H9 (cell line): ENCODE results near the gene YY1. TPM values are rescaled to one million over a fixed set of nuclear protein-coding genes. Genes with fewer than 3 reads are reported as not detected.
"Not testable (repeated sequence)": the region's sequence is repeated elsewhere in the genome, so short reads cannot be mapped to it uniquely, and the experiment has no call there.

Experiments
- DNase-seq: peaks from one replicate; pipeline ENCODE4 v3.0.0-alpha.2; 2017
- H2AFZ ChIP-seq: one replicate; pipeline ENCODE4 v1.6.1; 2013; ENCODE audit warnings: mild to moderate bottlenecking, low read length, control low read depth, moderate library complexity
- H2AK5ac ChIP-seq: 2 replicates; pipeline ENCODE4 v1.6.1; 2013; ENCODE audit warnings: low read length, control low read depth, mixed read lengths; ENCODE audit not compliant: insufficient read length
- H2BK120ac ChIP-seq: one replicate; pipeline ENCODE4 v1.6.1; 2013; ENCODE audit warnings: low read depth, mild to moderate bottlenecking, low read length, control low read depth, inconsistent platforms; ENCODE audit not compliant: poor library complexity, severe bottlenecking
- H2BK12ac ChIP-seq: 2 replicates; pipeline ENCODE4 v1.6.1; 2013; ENCODE audit warnings: low read length, control low read depth, mixed read lengths, low read depth; ENCODE audit not compliant: insufficient read length
- H2BK15ac ChIP-seq: 2 replicates; pipeline ENCODE4 v1.6.1; 2013; ENCODE audit warnings: low read depth, low read length, control low read depth
- H2BK20ac ChIP-seq: one replicate; pipeline ENCODE4 v1.6.1; 2013; ENCODE audit warnings: low read depth, mild to moderate bottlenecking, low read length, control low read depth, inconsistent platforms; ENCODE audit not compliant: poor library complexity, severe bottlenecking
- H2BK5ac ChIP-seq: 2 replicates; pipeline ENCODE4 v1.6.1; 2013; ENCODE audit warnings: low read length, control low read depth, mixed read lengths; ENCODE audit not compliant: insufficient read length
- H3K14ac ChIP-seq: 2 replicates; pipeline ENCODE4 v1.6.1; 2013; ENCODE audit warnings: low read length, control low read depth; ENCODE audit not compliant: insufficient read depth
- H3K18ac ChIP-seq: 2 replicates; pipeline ENCODE4 v1.6.1; 2013; ENCODE audit warnings: low read depth, mild to moderate bottlenecking, mixed read lengths, low read length, control low read depth; ENCODE audit not compliant: insufficient read length
- H3K23ac ChIP-seq: 2 replicates; pipeline ENCODE4 v1.6.1; 2013; ENCODE audit warnings: low read length, control low read depth, mixed read lengths, low read depth; ENCODE audit not compliant: insufficient read length
- H3K23me2 ChIP-seq: 2 replicates; pipeline ENCODE4 v1.6.1; 2013; ENCODE audit warnings: low read depth, mild to moderate bottlenecking, mixed read lengths, low read length, control low read depth; ENCODE audit not compliant: insufficient read length, poor library complexity, severe bottlenecking
- H3K27ac ChIP-seq: 2 replicates; pipeline ENCODE4 v1.5.1; 2013; ENCODE audit warnings: low read length, control low read depth, mixed read lengths, low read depth; ENCODE audit not compliant: insufficient read length
- H3K27me3 ChIP-seq: 2 replicates; pipeline ENCODE4 v1.6.1; 2013; ENCODE audit warnings: low read length, control low read depth, inconsistent platforms; ENCODE audit not compliant: insufficient read depth
- H3K4ac ChIP-seq: 2 replicates; pipeline ENCODE4 v1.6.1; 2013; ENCODE audit warnings: low read depth, mild to moderate bottlenecking, control low read depth, inconsistent platforms, low read length, moderate library complexity
- H3K4me1 ChIP-seq: 2 replicates; pipeline ENCODE4 v1.6.1; 2013; ENCODE audit warnings: low read length, control low read depth, inconsistent platforms; ENCODE audit not compliant: insufficient read depth
- H3K4me2 ChIP-seq: 2 replicates; pipeline ENCODE4 v1.6.1; 2013; ENCODE audit warnings: low read length, control low read depth, mixed read lengths; ENCODE audit not compliant: insufficient read length, insufficient read depth
- H3K56ac ChIP-seq: 2 replicates; pipeline ENCODE4 v1.6.1; 2013; ENCODE audit warnings: low read depth, mild to moderate bottlenecking, mixed read lengths, low read length, control low read depth; ENCODE audit not compliant: insufficient read length
- H3K79me1 ChIP-seq: 2 replicates; pipeline ENCODE4 v1.6.1; 2013; ENCODE audit warnings: low read depth, mild to moderate bottlenecking, moderate library complexity, low read length, control low read depth, inconsistent platforms; ENCODE audit not compliant: insufficient read depth, poor library complexity, severe bottlenecking
- H3K79me2 ChIP-seq: 2 replicates; pipeline ENCODE4 v1.6.1; 2013; ENCODE audit warnings: low read length, control low read depth, inconsistent platforms; ENCODE audit not compliant: insufficient read depth
- H3K9ac ChIP-seq: 2 replicates; pipeline ENCODE4 v1.6.1; 2013; ENCODE audit warnings: low read length, control low read depth, mixed read lengths; ENCODE audit not compliant: insufficient read length; ENCODE audit errors: extremely low read depth
- H3K9me3 ChIP-seq: one replicate; pipeline ENCODE4 v1.6.1; 2013; ENCODE audit warnings: low read depth, low read length, inconsistent platforms; ENCODE audit not compliant: control insufficient read depth
- H3T11ph ChIP-seq: one replicate; pipeline ENCODE4 v1.6.1; 2013; ENCODE audit warnings: mild to moderate bottlenecking, low read length, control low read depth, inconsistent platforms
- H4K20me1 ChIP-seq: one replicate; pipeline ENCODE4 v1.6.1; 2013; ENCODE audit not compliant: control insufficient read depth, insufficient read length, insufficient read depth
- H4K5ac ChIP-seq: 2 replicates; pipeline ENCODE4 v1.6.1; 2013; ENCODE audit warnings: low read depth, mild to moderate bottlenecking, mixed read lengths, low read length, control low read depth; ENCODE audit not compliant: insufficient read length
- H4K8ac ChIP-seq: replicated peaks from 2 replicates; pipeline ENCODE4 v1.6.1; 2013; ENCODE audit warnings: low read length, control low read depth, mixed read lengths, low read depth; ENCODE audit not compliant: insufficient read length
- H4K91ac ChIP-seq: 2 replicates; pipeline ENCODE4 v1.6.1; 2013; ENCODE audit warnings: low read depth, mild to moderate bottlenecking, moderate library complexity, mixed read lengths, low read length, control low read depth; ENCODE audit not compliant: insufficient read length
- H3K27ac Mint-ChIP-seq, 3 experiments: 2 replicates in 2 of 3; 3 replicates in 1 of 3; pipeline ENCODE4 v1.8.0; 2020 to 2021; ENCODE audit warnings: mixed read lengths in 3 of 3, mild to moderate bottlenecking in 1 of 3, moderate library complexity in 1 of 3
- H3K27me3 Mint-ChIP-seq: 2 replicates; pipeline ENCODE4 v1.8.0; 2021; ENCODE audit warnings: low read depth, mild to moderate bottlenecking, moderate library complexity, mixed read lengths
- H3K36me3 Mint-ChIP-seq, 3 experiments: 2 replicates in 2 of 3; 3 replicates in 1 of 3; pipeline ENCODE4 v1.8.0; 2020 to 2021; ENCODE audit warnings: low read depth in 3 of 3, mixed read lengths in 3 of 3; ENCODE audit not compliant: insufficient read depth in 1 of 3
- H3K4me1 Mint-ChIP-seq, 2 experiments: 2 replicates each; pipeline ENCODE4 v1.8.0; 2020; ENCODE audit warnings: mixed read lengths in 2 of 2
- H3K4me3 Mint-ChIP-seq, 2 experiments: 2 replicates in 1 of 2; 3 replicates in 1 of 2; pipeline ENCODE4 v1.8.0; 2020 to 2021; ENCODE audit warnings: mild to moderate bottlenecking in 2 of 2, mixed read lengths in 2 of 2, moderate library complexity in 1 of 2
- H3K9me3 Mint-ChIP-seq, 2 experiments: 2 replicates in 1 of 2; 3 replicates in 1 of 2; pipeline ENCODE4 v1.8.0; 2020; ENCODE audit warnings: mild to moderate bottlenecking in 2 of 2, mixed read lengths in 2 of 2, moderate library complexity in 1 of 2
- WGBS: extraction: QIAGEN DNeasy Blood & Tissue Kit; methylation state at CpG from one replicate; pipeline ENCODE4 v1.1.7; 2013; ENCODE audit warnings: missing lambda C conversion rate, low lambda C conversion rate, mixed read lengths; ENCODE audit not compliant: insufficient read length; ENCODE audit errors: extremely low coverage; 5-methylcytosine and 5-hydroxymethylcytosine counted together
- total RNA-seq: library from RNA; stranded (reverse); gene quantifications from 2 replicates; pipeline ENCODE4 v1.2.1, GENCODE V29; 2021
- TF ChIP-seq, protein P1 (sequence below): fragments of 200-600 bp; sonication (generic); conservative IDR thresholded peaks from 3 replicates; pipeline ENCODE4 v1.8.0; 2021; ENCODE audit warnings: antibody characterized with exemption, mild to moderate bottlenecking

Gene YY1
- total RNA-seq, 1 experiment from 2014 or later, result 103 TPM

DNA sequence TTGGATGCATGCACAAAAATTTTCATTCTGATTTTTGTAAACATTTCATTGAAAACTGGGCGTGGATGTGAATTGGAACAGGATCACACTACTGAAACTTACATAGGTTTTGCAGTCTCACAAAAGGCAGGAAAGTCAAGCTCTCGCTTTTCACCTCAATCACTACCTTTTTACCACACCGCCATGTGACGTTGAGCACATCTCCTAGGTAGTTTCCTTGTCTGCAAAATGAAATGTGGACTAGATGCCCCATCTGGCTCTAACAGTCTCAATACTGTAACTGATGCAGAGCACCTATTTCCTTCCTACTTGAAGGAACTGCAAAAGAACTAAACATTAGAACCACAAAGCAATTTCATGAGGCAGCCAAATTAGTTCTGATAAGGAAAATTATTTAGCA, 4.4 kb upstream of the YY1 start:
- no peak overlapping the region for H3K4ac ChIP-seq
- H2BK15ac ChIP-seq, result no peak overlapping the region
- no peak overlapping the region for H2AFZ ChIP-seq
- H2BK20ac ChIP-seq, result no peak overlapping the region
- DNase-seq, result no peak
- no peak overlapping the region for H2AK5ac ChIP-seq
- no peak overlapping the region for H3K23ac ChIP-seq
- no peak overlapping the region for H4K5ac ChIP-seq
- TF ChIP-seq, protein P1, sequence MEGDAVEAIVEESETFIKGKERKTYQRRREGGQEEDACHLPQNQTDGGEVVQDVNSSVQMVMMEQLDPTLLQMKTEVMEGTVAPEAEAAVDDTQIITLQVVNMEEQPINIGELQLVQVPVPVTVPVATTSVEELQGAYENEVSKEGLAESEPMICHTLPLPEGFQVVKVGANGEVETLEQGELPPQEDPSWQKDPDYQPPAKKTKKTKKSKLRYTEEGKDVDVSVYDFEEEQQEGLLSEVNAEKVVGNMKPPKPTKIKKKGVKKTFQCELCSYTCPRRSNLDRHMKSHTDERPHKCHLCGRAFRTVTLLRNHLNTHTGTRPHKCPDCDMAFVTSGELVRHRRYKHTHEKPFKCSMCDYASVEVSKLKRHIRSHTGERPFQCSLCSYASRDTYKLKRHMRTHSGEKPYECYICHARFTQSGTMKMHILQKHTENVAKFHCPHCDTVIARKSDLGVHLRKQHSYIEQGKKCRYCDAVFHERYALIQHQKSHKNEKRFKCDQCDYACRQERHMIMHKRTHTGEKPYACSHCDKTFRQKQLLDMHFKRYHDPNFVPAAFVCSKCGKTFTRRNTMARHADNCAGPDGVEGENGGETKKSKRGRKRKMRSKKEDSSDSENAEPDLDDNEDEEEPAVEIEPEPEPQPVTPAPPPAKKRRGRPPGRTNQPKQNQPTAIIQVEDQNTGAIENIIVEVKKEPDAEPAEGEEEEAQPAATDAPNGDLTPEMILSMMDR, result no peak
- H3K36me3 Mint-ChIP-seq, result peaks cover 9 to 22% (median 17%) of the 10 kb centered on the region in 3 experiments; a peak in 6 of 7 replicates
- H2BK12ac ChIP-seq, result no peak overlapping the region
- H4K20me1 ChIP-seq, result no peaks in the 10 kb centered on the region
- H3T11ph ChIP-seq, result no peak overlapping the region
- H3K4me1 Mint-ChIP-seq, result peaks cover 15 to 22% of the 10 kb centered on the region in 2 experiments
- no peak overlapping the region for H3K14ac ChIP-seq
- no peak overlapping the region for H3K56ac ChIP-seq
- no peak overlapping the region for H3K4me2 ChIP-seq
- no peak overlapping the region for H3K4me3 Mint-ChIP-seq
- H3K9me3 ChIP-seq, result no peaks in the 10 kb centered on the region
- no peak overlapping the region for H4K91ac ChIP-seq
- no peak overlapping the region for H2BK120ac ChIP-seq
- H3K79me2 ChIP-seq, result peaks cover 50% of the 10 kb centered on the region
- no peaks in the 10 kb centered on the region for H3K23me2 ChIP-seq
- H3K27ac ChIP-seq, result no peak overlapping the region
- no peaks in the 10 kb centered on the region for H3K27me3 ChIP-seq
- H2BK5ac ChIP-seq, result no peak overlapping the region
- H4K8ac ChIP-seq, result no peak overlapping the region
- WGBS, result no CpG with 5 or more reads among the region's 4 CpGs
- H3K9ac ChIP-seq, result no peak overlapping the region
- H3K27ac Mint-ChIP-seq, result no peak overlapping the region
- H3K79me1 ChIP-seq, result peaks cover 8% of the 10 kb centered on the region
- H3K27me3 Mint-ChIP-seq, result peaks cover 1% of the 10 kb centered on the region; the same call in 1 of the 2 replicates
- H3K4me1 ChIP-seq, result no peaks in the 10 kb centered on the region
- H3K9me3 Mint-ChIP-seq, result no peaks in the 10 kb centered on the region; a peak in 1 of 5 replicates
- H3K18ac ChIP-seq, result no peak overlapping the region

DNA sequence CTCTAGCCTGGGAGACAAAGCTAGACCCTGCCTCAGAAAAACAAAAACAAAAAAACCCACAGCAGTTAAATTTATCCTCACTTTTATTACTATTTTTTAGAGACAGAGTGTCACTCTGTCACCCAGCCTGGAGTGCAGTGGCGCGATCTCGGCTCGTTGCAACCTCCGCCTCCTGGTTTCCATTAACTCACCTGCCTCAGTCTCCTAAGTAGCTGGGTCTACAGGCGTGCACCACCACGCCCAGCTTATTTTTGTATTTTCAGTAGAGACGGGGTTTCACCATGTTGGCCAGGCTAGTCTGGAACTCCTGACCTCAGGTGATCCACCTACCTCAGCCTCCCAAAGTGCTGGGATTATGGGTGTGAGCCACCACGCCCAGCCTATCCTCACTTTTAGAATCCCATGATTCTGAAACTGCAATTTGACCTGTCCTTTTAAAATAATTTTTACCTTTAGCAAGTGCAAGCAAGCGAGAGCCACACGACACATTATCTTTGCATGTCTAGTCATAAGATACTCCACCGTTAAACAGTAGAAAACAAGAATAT, 2.6 kb upstream of the YY1 start:
- not testable (repeated sequence) for H3K79me1 ChIP-seq

More for the DNA sequence above, 2.6 kb upstream of the YY1 start:
- H3K4me1 ChIP-seq, H3K27me3 ChIP-seq, H3K14ac ChIP-seq, H3K9me3 ChIP-seq, H4K8ac ChIP-seq, H3K23ac ChIP-seq, H3K18ac ChIP-seq, H3K23me2 ChIP-seq, H2BK20ac ChIP-seq, H4K91ac ChIP-seq, H3K56ac ChIP-seq, H4K20me1 ChIP-seq, H2AFZ ChIP-seq, H2AK5ac ChIP-seq, H3K27ac ChIP-seq, H2BK5ac ChIP-seq, H3K4ac ChIP-seq, H2BK15ac ChIP-seq, H3K27me3 Mint-ChIP-seq, H3K9ac ChIP-seq, H2BK120ac ChIP-seq, H2BK12ac ChIP-seq, H3T11ph ChIP-seq, H4K5ac ChIP-seq, DNase-seq, H3K9me3 Mint-ChIP-seq: not testable (repeated sequence)
- Mint-ChIP-seq H3K4me3 (peak overlapping the region; percentile 82 to 98), H3K36me3 (peaks cover 12 to 19% (median 16%) of the 10 kb centered on the region in 3 experiments), H3K27ac (peak overlapping the region in 2 of 3 experiments; percentile 61 to 90; a peak in 4 of 7 replicates), H3K4me1 (peaks cover 19 to 21% of the 10 kb centered on the region in 2 experiments)
- Histone ChIP-seq H3K79me2 (peaks cover 56% of the 10 kb centered on the region), H3K4me2 (peak overlapping the region; percentile 65)
- WGBS, result no CpG with 5 or more reads among the region's 12 CpGs
